HG02884 (cell line): Measurements from ENCODE around the gene CNOT2.

Experiments used
- ATAC-seq: cut with Tn5 transposase; IDR thresholded peaks from one replicate; pipeline ENCODE4 v1.9.1; 2021; ENCODE audit warnings: mild to moderate bottlenecking, moderate library complexity; ENCODE audit not compliant: unreplicated experiment

Gene CNOT2

GRCh38 chr12:70249903-70250302, 6.7 kb downstream of the CNOT2 start:
- no peak for ATAC-seq

GRCh38 chr12:70251226-70251625, 8.0 kb downstream of the CNOT2 start:
- ATAC-seq, result no peak

GRCh38 chr12:70251661-70252060, 8.4 kb downstream of the CNOT2 start:
- ATAC-seq, result no peak

GRCh38 chr12:70252832-70253231, 9.6 kb downstream of the CNOT2 start:
- ATAC-seq, result no peak

GRCh38 chr12:70254225-70254624, 11.0 kb downstream of the CNOT2 start:
- no peak for ATAC-seq

GRCh38 chr12:70254846-70255245, 11.6 kb downstream of the CNOT2 start:
- ATAC-seq, result no peak

- ATAC-seq, result no peak
Measured at GRCh38 chr12:70255311-70255710, 12.1 kb downstream of the CNOT2 start.

- ATAC-seq, result no peak
Measured at GRCh38 chr12:70258605-70259403, 15.6 kb downstream of the CNOT2 start.

- ATAC-seq, result no peak
Measured at GRCh38 chr12:70260646-70261045, 17.4 kb downstream of the CNOT2 start.

- ATAC-seq, result no peak
Measured at GRCh38 chr12:70264067-70264867, 21.0 kb downstream of the CNOT2 start.

GRCh38 chr12:70265132-70265531, 21.9 kb downstream of the CNOT2 start:
- ATAC-seq, result no peak

GRCh38 chr12:70267550-70267949, 24.3 kb downstream of the CNOT2 start:
- no peak for ATAC-seq

GRCh38 chr12:70268972-70269371, 25.7 kb downstream of the CNOT2 start:
- ATAC-seq, result no peak

GRCh38 chr12:70270108-70270507, 26.9 kb downstream of the CNOT2 start:
- no peak for ATAC-seq

GRCh38 chr12:70271025-70271424, 27.8 kb downstream of the CNOT2 start:
- ATAC-seq, result no peak

- no peak for ATAC-seq
Measured at GRCh38 chr12:70272510-70272909, 29.3 kb downstream of the CNOT2 start.

GRCh38 chr12:70275045-70275444, 31.8 kb downstream of the CNOT2 start:
- no peak for ATAC-seq

GRCh38 chr12:70277973-70278372, 34.7 kb downstream of the CNOT2 start:
- ATAC-seq, result no peak

- no peak for ATAC-seq
Measured at GRCh38 chr12:70278945-70279344, 35.7 kb downstream of the CNOT2 start.

- ATAC-seq, result no peak
Measured at GRCh38 chr12:70283232-70283631, 40.0 kb downstream of the CNOT2 start.

GRCh38 chr12:70288817-70289216, 45.6 kb downstream of the CNOT2 start:
- no peak for ATAC-seq

- ATAC-seq, result no peak
Measured at GRCh38 chr12:70290116-70290515, 46.9 kb downstream of the CNOT2 start.
